GM19438 (cell line): ENCODE results near the gene C6orf120.
"Not testable (repeated sequence)": the region's sequence is repeated elsewhere in the genome, so short reads cannot be mapped to it uniquely, and the experiment has no call there.

Experiments
- ATAC-seq: cut with Tn5 transposase; IDR thresholded peaks from one replicate; pipeline ENCODE4 v1.9.1; 2021; ENCODE audit warnings: low read depth; ENCODE audit not compliant: unreplicated experiment

The C6orf120 gene

GRCh38 chr6:169677096-169677495 lies 24.8 kb upstream of the C6orf120 start:
- ATAC-seq: no peak

GRCh38 chr6:169678342-169678741 lies 23.6 kb upstream of the C6orf120 start:
- no peak for ATAC-seq

- ATAC-seq: no peak
Observed at GRCh38 chr6:169684056-169684455, 17.9 kb upstream of the C6orf120 start.

DNA sequence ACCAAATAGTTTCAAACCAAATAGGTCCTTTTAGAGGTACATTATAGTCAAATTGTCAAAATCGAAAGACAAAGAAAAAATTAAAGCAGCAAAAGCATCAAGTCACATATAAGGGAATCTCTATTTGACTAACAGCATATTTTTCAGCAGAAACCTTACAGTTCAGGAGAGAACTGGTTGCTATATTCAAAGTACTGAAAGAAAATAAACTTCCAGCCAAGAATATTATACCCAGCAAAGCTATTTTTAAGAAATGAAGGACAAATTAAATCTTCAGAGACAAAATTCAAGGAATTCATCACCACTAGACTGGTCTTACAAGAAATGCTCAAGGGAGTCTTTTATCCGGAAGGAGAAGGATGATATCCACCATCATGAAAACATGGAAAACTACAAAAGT lies 16.1 kb upstream of the C6orf120 start:
- no peak for ATAC-seq

GRCh38 chr6:169689287-169689686 lies 12.6 kb upstream of the C6orf120 start:
- no peak for ATAC-seq

DNA sequence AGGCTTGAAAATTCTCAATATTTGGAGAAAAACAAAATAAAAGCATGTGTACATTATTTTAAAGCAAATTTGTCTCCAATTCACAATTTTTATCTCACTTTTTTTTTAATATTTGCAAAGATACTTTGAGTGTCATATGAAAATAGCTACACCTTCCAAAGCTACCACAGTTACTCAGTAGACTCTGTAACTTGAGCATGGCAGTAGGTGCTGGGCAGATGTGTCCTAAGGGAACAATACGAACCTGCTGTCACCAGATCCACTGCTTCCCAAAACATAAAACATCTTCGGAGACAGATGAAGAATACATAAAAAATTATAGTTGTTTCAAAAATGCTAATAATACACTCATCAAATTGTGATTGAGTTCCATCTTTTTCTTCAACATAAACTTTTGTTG lies 10.7 kb upstream of the C6orf120 start:
- ATAC-seq: no peak

- ATAC-seq: no peak
Observed at GRCh38 chr6:169692516-169692915, 9.4 kb upstream of the C6orf120 start.

- no peak for ATAC-seq
Observed at GRCh38 chr6:169695131-169695530, 6.8 kb upstream of the C6orf120 start.

GRCh38 chr6:169697115-169697514 lies 4.8 kb upstream of the C6orf120 start:
- ATAC-seq: not testable (repeated sequence)

- no peak for ATAC-seq
Observed at GRCh38 chr6:169700296-169700695, 1.6 kb upstream of the C6orf120 start.

DNA sequence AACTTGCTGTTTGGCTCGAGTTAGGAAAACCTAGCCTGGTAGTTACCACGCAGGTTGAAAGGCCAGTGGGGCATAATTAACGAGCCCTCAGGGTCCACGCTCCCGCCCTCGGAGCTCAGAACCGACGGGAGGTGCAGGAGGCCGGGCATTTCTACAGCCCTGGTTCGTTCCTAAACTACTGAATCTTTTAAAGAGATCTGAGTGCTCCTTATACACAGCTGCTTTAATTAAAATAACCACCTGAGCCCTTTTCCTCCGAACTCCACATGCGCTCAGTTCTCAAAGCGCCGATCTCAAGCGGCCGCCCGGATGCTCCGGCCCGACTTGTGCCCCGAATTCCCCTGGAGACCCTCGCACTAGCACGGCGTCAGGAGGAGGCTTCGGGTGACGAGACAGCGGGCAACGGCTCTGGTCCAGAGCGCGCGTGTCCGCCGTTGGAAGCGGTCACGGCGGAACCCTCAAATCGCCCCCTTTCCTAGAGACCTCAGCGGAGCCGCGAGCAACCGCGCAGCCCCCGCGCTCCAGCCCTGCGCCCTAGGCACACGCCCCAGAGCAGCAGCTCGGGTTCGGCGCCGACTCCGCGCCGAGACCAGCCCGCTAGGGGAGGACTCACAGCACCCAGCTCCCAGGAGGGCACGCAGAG lies 494 bp upstream of the C6orf120 start:
- peak; percentile 12 for ATAC-seq

GRCh38 chr6:169702840-169703246 lies 917 bp downstream of the C6orf120 start:
- ATAC-seq: peak; percentile 11

DNA sequence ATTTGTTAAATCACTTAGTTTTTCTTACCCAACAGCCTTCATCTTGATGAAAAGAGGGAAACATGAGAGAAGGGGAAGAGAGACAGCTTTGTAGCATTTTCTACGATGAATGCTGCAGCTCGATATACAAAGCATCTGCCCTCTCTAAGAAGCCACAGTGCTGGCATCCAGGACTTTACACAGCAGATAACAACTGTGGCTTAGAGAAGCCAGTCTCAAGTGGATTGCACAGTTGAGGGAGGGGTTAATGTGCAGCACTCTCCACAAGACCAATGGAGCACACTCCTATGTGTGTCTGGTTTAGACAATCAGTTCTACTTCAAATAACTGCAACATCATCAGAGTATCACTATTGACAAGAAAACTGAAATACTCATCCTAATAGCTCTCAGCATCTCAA lies 5.8 kb downstream of the C6orf120 start:
- no peak for ATAC-seq

DNA sequence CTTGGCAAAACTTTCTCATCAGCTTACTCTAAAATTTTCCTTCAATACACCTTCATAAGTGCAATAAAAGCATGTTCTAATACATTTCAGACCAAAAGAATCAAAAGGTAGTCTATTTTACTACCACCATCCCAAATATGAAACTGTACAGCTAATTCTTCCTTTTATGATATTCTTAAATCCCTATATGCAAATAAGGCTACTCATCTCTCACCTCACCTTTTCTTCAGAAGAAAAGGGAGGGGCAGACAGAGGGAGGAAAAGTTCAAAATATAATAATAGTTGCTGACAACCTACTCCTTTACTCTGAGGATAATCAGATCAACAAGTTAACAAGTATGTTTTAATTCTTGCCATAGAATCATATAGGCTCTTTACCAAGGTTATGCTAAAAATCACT lies 7.4 kb downstream of the C6orf120 start:
- no peak for ATAC-seq

DNA sequence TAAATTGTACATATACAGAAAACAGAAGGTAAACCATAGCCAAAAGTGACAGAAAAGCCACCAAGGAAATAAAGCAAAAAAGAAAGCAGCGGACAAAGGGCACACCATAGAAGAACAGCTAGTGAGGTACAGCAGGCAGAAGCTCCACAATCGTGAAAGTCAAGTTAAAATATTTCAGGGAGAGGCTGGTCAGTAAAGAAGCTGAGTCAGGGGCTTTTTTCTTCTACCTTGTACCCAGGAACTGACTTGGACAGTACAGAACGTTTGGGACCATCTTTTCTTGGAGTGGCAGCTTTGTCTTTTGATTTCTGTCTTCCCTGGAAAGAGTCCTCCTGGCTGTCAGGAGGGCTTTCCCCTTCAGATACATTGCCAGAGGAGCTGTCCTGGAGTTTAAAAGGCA lies 8.1 kb downstream of the C6orf120 start:
- ATAC-seq: no peak

- ATAC-seq: no peak
Observed at GRCh38 chr6:169714178-169714577, 12.3 kb downstream of the C6orf120 start.

DNA sequence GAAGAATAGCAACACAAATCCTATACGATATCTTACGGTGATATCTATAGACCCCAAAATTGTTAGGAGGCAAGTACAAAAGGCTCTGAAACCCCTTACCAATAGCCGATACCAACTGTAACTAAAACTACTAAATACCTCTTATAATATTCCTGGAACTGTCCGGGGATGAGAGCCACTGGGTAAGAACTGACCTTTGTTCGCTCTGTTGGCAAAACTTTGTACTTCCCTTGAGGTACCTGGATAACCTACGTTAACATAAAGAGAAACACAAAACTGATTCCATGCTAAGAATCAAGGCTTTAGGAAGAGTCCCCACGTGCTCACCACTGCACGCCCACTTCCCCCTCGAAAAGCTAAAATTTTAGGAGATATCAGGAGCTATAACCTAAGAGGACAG lies 12.7 kb downstream of the C6orf120 start:
- no peak for ATAC-seq

DNA sequence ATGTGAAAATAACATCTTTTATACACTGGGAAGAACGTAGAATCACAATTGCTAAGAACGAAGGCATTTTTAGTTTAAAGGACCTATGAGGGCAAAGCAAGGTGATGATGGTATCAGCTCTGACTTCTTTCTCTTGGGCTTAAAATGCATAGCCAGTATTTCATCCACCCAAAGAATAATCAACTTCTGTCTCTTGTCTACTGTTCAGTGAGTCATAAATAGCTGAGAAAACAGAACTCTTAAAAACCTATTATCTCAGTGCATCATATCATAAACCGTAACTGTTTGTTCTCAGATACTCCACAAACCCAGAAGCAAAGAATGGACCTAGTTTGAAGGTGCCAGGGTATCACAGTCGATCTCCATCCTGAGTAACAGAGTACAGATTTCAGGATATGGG lies 17.2 kb downstream of the C6orf120 start:
- ATAC-seq: no peak

GRCh38 chr6:169720207-169720855 lies 18.4 kb downstream of the C6orf120 start:
- ATAC-seq: no peak

DNA sequence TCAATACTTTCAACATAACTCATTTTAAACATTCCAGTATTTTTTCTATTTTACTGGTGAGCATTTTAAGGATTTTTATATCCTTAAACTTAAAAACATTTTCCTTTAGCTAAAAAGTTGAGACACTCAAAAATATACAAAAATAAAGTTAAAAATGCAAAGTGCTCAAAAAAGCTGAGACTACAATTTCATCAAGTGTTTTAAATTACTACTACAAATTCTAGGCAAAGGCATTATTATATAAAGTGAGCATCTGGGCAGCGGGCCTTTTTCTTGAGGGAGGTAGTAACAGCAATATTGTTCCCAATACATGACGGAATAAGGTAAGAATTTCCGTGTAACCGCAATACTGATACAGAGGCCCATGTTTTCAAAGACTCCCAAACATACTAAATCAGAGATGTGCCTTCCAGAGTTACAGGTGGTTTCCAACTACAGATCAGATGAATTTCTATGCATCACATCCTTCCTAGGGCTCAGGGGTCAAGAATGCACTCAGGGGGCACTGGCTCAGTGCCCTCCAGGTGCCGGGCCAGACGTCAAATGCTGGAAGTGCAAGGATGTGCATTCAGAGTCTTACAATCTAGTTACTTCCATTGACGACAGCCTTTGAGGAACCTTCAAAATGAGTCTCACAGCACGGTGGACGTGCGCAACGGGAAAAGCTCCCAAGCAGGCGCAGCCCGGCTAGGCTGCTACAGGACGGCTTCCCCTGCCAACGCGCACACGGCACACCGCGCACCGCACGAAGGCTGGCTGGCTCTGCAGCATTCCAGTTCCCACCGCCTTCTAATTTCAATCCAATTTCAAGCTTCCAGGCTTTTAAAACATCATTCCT lies 20.7 kb downstream of the C6orf120 start:
- peak; percentile 17 for ATAC-seq

GRCh38 chr6:169723200-169723909 lies 21.4 kb downstream of the C6orf120 start:
- ATAC-seq: peak; percentile 39
